ENCODE results near the gene KIAA0408. TPM values are rescaled to one million over a fixed set of nuclear protein-coding genes. Genes with fewer than 3 reads are reported as not detected.

Gene KIAA0408
- polyA plus RNA-seq, 1 donor from 2014 or later = 156 TPM

DNA sequence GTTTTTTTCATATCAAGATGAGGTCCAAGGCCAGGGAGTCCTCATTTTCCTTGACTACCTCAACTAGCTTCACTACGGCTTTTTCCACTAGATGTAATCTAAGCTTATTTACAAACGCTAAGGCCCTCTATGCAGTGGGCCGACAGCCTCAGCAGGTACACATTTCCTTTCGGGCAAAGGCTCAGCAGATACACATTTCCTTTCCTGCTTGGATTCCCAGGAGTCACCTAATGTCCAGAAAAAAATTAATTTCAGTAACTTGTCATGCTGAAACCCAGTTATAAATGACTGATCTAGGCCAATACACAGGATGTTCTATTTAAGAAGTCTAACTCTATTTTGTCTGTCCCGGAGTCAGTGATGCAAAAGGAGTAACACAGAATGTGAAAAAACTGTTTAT lies 7.2 kb upstream of the KIAA0408 start:
- H3K27me3 ChIP-seq (ENCODE audit: insufficient read depth, low read depth, low read length) = no peaks in the 10 kb centered on the region
- no peaks in the 10 kb centered on the region for H3K9me2 ChIP-seq (ENCODE audit: insufficient read depth, low read length)
- TF ChIP-seq EP300 (conservative IDR thresholded peaks at IDR 0.05; ENCODE audit: poor library complexity, severe bottlenecking) (no peak), EZH2 (IDR thresholded peaks at IDR 0.05; ENCODE audit: borderline replicate concordance, insufficient read depth, low read length, poor library complexity, severe bottlenecking) (no peak)
- H3K9ac ChIP-seq (ENCODE audit: low read length) = no peak overlapping the region
- no peak overlapping the region for H2AFZ ChIP-seq (ENCODE audit: low read depth, low read length)
- H3K9me3 ChIP-seq (ENCODE audit: low read length) = no peaks in the 10 kb centered on the region
- peaks cover 24% of the 10 kb centered on the region for H3K36me3 ChIP-seq (ENCODE audit: insufficient read depth, low read length)
- H3K4me2 ChIP-seq (ENCODE audit: low read length) = no peak overlapping the region
- no peaks in the 10 kb centered on the region for H3F3A ChIP-seq (ENCODE audit: insufficient read depth, low read length, poor library complexity, severe bottlenecking)
- H4K20me1 ChIP-seq (ENCODE audit: insufficient read depth) = peaks cover 11% of the 10 kb centered on the region
- no peak overlapping the region for H3K27ac ChIP-seq (ENCODE audit: low read length)
- H3K4me3 ChIP-seq (ENCODE audit: low read length) = no peak overlapping the region
- H3K79me2 ChIP-seq (replicated peaks; ENCODE audit: insufficient read depth, low read length) = peaks cover 13% of the 10 kb centered on the region

DNA sequence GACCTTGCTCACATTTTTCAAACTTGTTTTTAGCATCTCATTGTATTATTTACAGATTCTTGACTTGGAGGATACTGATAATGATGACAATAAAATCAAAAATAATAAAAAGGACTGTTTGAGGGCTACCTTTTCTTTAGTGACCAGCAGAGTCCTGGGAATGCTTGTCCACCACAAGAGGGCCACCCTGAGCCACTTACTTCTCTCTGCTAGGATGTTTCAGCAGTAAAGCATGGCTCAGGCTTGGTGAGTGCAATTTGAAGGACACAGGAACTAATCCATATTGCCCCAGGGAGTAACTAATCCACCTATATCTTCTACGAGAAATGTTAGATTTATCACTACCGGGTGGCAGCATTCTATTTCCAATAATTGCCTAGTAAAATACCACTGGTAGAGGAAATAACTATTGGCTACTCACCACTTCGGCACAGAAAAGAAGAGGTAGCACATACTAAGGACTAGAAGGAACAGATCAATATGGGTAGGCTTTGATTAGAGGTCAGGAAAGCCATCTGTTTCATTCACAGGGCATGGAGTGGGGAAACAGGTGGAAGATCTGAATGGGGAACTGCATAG lies 5.8 kb upstream of the KIAA0408 start:
- Histone ChIP-seq H3K9me3 (ENCODE audit: low read length) (no peaks in the 10 kb centered on the region), H3K27ac (ENCODE audit: low read length) (no peak overlapping the region), H3K27me3 (ENCODE audit: insufficient read depth, low read depth, low read length) (no peaks in the 10 kb centered on the region), H3K9me2 (ENCODE audit: insufficient read depth, low read length) (no peaks in the 10 kb centered on the region), H3F3A (ENCODE audit: insufficient read depth, low read length, poor library complexity, severe bottlenecking) (no peaks in the 10 kb centered on the region), H3K4me2 (ENCODE audit: low read length) (no peak overlapping the region), H3K4me3 (ENCODE audit: low read length) (no peak overlapping the region), H4K20me1 (ENCODE audit: insufficient read depth) (peaks cover 15% of the 10 kb centered on the region), H3K36me3 (ENCODE audit: insufficient read depth, low read length) (peaks cover 14% of the 10 kb centered on the region), H2AFZ (ENCODE audit: low read depth, low read length) (no peak overlapping the region), H3K79me2 (replicated peaks; ENCODE audit: insufficient read depth, low read length) (peaks cover 16% of the 10 kb centered on the region), H3K9ac (ENCODE audit: low read length) (no peak overlapping the region)
- TF ChIP-seq RAD21 (conservative IDR thresholded peaks at IDR 0.05) (peak; percentile 58), MXI1 (conservative IDR thresholded peaks at IDR 0.05; ENCODE audit: poor library complexity, severe bottlenecking) (no peak), SMC3 (conservative IDR thresholded peaks at IDR 0.05; ENCODE audit: poor library complexity) (peak; percentile 70), POLR2AphosphoS5 (IDR thresholded peaks at IDR 0.05) (no peak), REST (IDR thresholded peaks at IDR 0.05; ENCODE audit: borderline replicate concordance) (no peak), TAF1 (IDR thresholded peaks at IDR 0.05; ENCODE audit: low read depth) (no peak), EP300 (conservative IDR thresholded peaks at IDR 0.05; ENCODE audit: poor library complexity, severe bottlenecking) (no peak), EZH2 (IDR thresholded peaks at IDR 0.05; ENCODE audit: borderline replicate concordance, insufficient read depth, low read length, poor library complexity, severe bottlenecking) (no peak)
- TF ChIP-seq, protein P1, sequence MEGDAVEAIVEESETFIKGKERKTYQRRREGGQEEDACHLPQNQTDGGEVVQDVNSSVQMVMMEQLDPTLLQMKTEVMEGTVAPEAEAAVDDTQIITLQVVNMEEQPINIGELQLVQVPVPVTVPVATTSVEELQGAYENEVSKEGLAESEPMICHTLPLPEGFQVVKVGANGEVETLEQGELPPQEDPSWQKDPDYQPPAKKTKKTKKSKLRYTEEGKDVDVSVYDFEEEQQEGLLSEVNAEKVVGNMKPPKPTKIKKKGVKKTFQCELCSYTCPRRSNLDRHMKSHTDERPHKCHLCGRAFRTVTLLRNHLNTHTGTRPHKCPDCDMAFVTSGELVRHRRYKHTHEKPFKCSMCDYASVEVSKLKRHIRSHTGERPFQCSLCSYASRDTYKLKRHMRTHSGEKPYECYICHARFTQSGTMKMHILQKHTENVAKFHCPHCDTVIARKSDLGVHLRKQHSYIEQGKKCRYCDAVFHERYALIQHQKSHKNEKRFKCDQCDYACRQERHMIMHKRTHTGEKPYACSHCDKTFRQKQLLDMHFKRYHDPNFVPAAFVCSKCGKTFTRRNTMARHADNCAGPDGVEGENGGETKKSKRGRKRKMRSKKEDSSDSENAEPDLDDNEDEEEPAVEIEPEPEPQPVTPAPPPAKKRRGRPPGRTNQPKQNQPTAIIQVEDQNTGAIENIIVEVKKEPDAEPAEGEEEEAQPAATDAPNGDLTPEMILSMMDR (IDR thresholded peaks at IDR 0.05; ENCODE audit: poor library complexity, severe bottlenecking) = peak; percentile 69
